ENCODE measurements around the gene UBE3D.
"Not testable (repeated sequence)": the region's sequence is repeated elsewhere in the genome, so short reads cannot be mapped to it uniquely, and the experiment has no call there.

The UBE3D gene

DNA sequence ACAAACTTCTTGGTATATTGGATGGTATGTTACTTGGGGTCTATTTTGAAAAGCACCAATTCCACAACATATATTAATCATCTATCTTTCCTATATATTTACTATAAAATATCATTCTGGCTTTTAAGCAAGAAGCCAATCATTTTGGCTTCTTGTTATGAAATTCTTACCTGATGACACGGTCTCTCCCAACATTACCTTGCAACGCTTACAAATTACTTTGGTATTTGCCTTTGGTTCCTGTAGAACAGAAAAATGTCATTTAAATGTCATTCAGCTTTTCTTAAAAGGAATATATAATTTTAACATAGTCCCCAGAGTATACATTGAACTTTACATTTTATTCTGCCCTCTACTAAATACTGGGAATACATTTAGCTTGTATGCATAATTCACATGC lies 27.4 kb downstream of the UBE3D start:
- H3K4me3 ChIP-seq (ENCODE audit: low read depth, low read length): no peak overlapping the region
- TF ChIP-seq, protein P1, sequence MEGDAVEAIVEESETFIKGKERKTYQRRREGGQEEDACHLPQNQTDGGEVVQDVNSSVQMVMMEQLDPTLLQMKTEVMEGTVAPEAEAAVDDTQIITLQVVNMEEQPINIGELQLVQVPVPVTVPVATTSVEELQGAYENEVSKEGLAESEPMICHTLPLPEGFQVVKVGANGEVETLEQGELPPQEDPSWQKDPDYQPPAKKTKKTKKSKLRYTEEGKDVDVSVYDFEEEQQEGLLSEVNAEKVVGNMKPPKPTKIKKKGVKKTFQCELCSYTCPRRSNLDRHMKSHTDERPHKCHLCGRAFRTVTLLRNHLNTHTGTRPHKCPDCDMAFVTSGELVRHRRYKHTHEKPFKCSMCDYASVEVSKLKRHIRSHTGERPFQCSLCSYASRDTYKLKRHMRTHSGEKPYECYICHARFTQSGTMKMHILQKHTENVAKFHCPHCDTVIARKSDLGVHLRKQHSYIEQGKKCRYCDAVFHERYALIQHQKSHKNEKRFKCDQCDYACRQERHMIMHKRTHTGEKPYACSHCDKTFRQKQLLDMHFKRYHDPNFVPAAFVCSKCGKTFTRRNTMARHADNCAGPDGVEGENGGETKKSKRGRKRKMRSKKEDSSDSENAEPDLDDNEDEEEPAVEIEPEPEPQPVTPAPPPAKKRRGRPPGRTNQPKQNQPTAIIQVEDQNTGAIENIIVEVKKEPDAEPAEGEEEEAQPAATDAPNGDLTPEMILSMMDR (IDR thresholded peaks at IDR 0.05; ENCODE audit: low read depth, low read length): no peak

DNA sequence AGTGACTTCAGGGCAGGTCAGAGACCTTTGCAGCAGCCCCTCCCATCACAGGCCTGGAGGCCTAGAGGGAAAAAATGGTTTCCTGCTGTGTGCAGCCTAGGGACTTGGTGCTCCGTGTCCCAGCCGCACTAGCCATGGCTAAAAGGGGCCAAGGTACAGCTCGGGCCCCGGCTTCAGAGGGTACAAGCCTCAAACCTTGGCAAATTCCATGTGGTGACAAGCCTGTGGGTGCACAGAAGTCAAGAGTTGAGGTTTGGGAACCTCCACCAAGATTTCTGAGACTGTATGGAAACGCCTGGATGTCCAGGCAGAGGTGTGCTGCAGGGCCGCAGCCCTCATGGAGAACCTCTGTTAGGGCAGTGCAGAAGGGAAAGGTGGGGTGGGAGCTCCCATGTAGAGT lies 34.0 kb downstream of the UBE3D start:
- no peak overlapping the region for H3K4me3 ChIP-seq (ENCODE audit: low read depth, low read length)
- TF ChIP-seq, protein P1 (IDR thresholded peaks at IDR 0.05; ENCODE audit: low read depth, low read length): no peak

DNA sequence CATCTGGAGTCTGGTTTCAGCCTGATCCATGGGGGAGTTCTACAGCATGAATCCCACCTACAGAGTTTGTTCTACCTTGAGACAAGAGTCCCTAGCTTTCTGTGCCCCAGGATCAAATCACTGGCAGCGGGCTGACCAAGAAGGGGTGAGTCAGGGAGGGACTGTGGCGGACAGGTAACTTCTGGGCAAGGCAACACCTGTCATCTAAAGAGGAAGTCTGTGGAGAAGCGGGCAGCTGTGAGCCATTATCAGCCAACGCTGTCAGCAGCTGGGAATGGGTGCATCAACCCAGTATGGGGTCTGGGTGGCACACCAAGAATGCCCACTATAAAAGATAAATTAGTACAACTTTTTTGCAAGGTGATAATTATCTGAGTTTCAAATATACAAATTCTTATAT lies 45.9 kb downstream of the UBE3D start:
- no peak overlapping the region for H3K4me3 ChIP-seq (ENCODE audit: low read depth, low read length)
- TF ChIP-seq, protein P1 (IDR thresholded peaks at IDR 0.05; ENCODE audit: low read depth, low read length): no peak

DNA sequence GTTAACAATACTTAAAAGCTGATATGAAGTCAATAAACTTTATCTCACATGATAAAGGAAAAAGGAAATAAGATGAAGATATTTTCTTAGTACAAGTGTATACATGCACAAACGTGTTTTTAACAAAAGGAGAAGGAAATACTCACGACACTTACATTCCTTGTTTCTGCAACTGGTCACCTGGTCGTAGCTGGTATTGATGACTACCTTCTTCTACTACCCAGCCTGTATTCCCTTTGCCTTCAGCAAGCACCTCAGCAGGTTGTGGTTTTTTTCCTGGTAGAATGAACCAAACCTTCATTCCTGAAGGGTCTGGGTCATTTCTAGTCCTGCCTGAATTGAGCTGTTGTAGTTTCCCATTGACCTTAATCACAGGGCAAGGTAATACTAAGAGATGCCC lies 54.5 kb downstream of the UBE3D start:
- not testable (repeated sequence) for H3K4me3 ChIP-seq (ENCODE audit: low read depth, low read length)

DNA sequence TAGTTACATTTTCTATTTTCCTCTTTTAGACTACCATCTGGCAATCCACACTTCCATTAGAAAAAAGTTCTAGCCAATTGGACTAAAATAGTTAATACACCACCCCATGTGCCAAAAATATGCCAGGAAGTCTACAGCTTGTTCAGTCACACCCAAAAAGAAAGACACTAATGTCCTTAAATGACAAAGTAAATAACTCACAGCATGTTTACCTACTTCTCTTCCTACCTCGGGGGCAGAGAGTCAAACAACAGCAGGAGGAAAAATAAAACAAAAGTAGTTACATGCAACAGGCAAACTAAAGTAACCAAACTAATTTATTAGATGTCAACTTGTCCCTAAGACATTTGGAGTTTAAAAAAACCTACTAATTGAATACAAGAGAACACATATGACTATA lies 57.0 kb downstream of the UBE3D start:
- TF ChIP-seq, protein P1 (IDR thresholded peaks at IDR 0.05; ENCODE audit: low read depth, low read length): no peak
- H3K4me3 ChIP-seq (ENCODE audit: low read depth, low read length): no peak overlapping the region

DNA sequence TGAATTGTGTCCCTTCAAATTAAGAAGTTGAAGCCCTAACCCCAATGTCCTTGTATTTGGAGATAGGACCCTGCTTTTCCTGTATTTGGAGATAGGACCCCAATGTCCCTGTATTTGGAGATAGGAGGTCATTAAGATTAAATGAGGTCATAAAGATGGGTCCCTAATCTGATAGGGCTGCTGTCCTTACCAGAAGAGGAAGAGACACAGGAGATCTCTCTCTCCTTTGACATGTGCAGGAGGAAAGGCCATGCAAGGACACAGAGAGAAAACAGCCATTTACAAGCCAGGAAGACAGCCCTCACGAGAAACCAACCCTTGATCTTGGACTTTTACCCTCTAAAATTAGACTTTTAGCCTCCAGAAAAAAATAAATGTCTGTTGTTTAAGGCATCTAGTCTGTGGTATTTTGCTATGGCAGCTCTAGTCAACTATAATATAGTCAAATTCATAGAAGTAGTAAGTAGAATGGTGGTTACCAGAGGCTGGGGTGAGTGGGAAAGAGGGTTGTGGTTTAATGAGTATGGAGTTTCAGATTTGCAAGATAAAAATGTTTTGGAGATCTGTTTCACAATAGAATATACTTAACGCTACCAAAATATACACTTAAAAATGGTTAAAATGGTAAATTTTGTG lies 59.3 kb downstream of the UBE3D start:
- H3K4me3 ChIP-seq (ENCODE audit: low read depth, low read length): no peak overlapping the region
- TF ChIP-seq, protein P1 (IDR thresholded peaks at IDR 0.05; ENCODE audit: low read depth, low read length): no peak

GRCh38 chr6:82996156-82996555 lies 69.5 kb downstream of the UBE3D start:
- TF ChIP-seq, protein P1 (IDR thresholded peaks at IDR 0.05; ENCODE audit: low read depth, low read length): no peak
- H3K4me3 ChIP-seq (ENCODE audit: low read depth, low read length): no peak overlapping the region

DNA sequence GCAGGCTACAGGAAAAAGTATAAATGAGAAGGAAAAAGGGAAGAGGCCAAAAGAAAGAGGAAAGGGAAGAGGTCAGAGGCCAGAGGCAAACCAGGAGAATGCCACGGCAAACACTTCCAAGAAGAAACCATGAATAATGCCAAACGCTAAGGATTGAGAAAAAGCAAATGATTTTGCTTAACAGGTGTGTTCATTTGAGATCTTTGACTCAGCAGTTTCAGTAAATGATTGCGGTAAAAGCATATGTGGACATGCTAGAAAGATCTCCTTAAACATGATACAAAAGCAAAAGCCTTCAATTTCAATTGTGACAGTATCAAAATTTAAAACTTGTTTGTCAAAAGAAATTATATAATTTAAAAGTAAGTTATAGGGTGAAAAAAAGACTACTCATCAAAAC lies 70.6 kb downstream of the UBE3D start:
- TF ChIP-seq, protein P1 (IDR thresholded peaks at IDR 0.05; ENCODE audit: low read depth, low read length): no peak
- no peak overlapping the region for H3K4me3 ChIP-seq (ENCODE audit: low read depth, low read length)
